GM19438 (cell line): ENCODE results near the gene DTNB.

Experiments
- ATAC-seq: cut with Tn5 transposase; IDR thresholded peaks from one replicate; pipeline ENCODE4 v1.9.1; 2021; ENCODE audit warnings: low read depth; ENCODE audit not compliant: unreplicated experiment

DTNB gene

GRCh38 chr2:25512707-25513106, 160.7 kb downstream of the DTNB start:
- ATAC-seq: no peak

GRCh38 chr2:25506226-25506625, 167.2 kb downstream of the DTNB start:
- ATAC-seq: no peak

GRCh38 chr2:25505622-25506021, 167.8 kb downstream of the DTNB start:
- ATAC-seq: no peak

- ATAC-seq: no peak
Observed at GRCh38 chr2:25505182-25505581, 168.2 kb downstream of the DTNB start.

GRCh38 chr2:25504266-25504665, 169.1 kb downstream of the DTNB start:
- ATAC-seq: no peak

- ATAC-seq: no peak
Observed at GRCh38 chr2:25499157-25499556, 174.2 kb downstream of the DTNB start.

GRCh38 chr2:25497918-25498407, 175.4 kb downstream of the DTNB start:
- peak; percentile 67 for ATAC-seq

- no peak for ATAC-seq
Observed at GRCh38 chr2:25497229-25497917, 176.0 kb downstream of the DTNB start.

- ATAC-seq: no peak
Observed at GRCh38 chr2:25494616-25495015, 178.8 kb downstream of the DTNB start.

- ATAC-seq: no peak
Observed at GRCh38 chr2:25493207-25493606, 180.2 kb downstream of the DTNB start.

GRCh38 chr2:25492726-25493125, 180.7 kb downstream of the DTNB start:
- ATAC-seq: no peak

- no peak for ATAC-seq
Observed at GRCh38 chr2:25491966-25492532, 181.3 kb downstream of the DTNB start.

- ATAC-seq: no peak
Observed at GRCh38 chr2:25491003-25491696, 182.2 kb downstream of the DTNB start.

GRCh38 chr2:25490217-25490616, 183.2 kb downstream of the DTNB start:
- ATAC-seq: no peak

GRCh38 chr2:25489631-25490030, 183.7 kb downstream of the DTNB start:
- no peak for ATAC-seq

GRCh38 chr2:25483607-25484266, 189.6 kb downstream of the DTNB start:
- peak; percentile 67 for ATAC-seq

- no peak for ATAC-seq
Observed at GRCh38 chr2:25482341-25482740, 191.0 kb downstream of the DTNB start.

- no peak for ATAC-seq
Observed at GRCh38 chr2:25481381-25482300, 191.7 kb downstream of the DTNB start.

GRCh38 chr2:25480561-25480960, 192.8 kb downstream of the DTNB start:
- no peak for ATAC-seq

GRCh38 chr2:25479761-25480160, 193.6 kb downstream of the DTNB start:
- ATAC-seq: no peak
